WERI-Rb-1 (cell line): ENCODE data around the gene GLB1L.
A peak's percentile ranks its signal among the peaks of the same experiment; 100 is the strongest.

Experiments used
- DNase-seq: peaks from one replicate; pipeline ENCODE4 v3.0.0-alpha.2; 2020
- H3K27ac ChIP-seq: fragments of 250-450 bp; sonication (Bioruptor Pico); 2 replicates; pipeline ENCODE4 v1.5.1; 2020; ENCODE audit warnings: mild to moderate bottlenecking, moderate library complexity
- H3K27me3 ChIP-seq: fragments of 250-450 bp; sonication (Bioruptor Pico); 2 replicates; pipeline ENCODE4 v1.5.1; 2021; ENCODE audit warnings: mild to moderate bottlenecking, low read depth, moderate library complexity; ENCODE audit not compliant: insufficient read depth, severe bottlenecking
- H3K36me3 ChIP-seq: fragments of 250-450 bp; sonication (Bioruptor Pico); 2 replicates; pipeline ENCODE4 v1.5.1; 2020; ENCODE audit warnings: mild to moderate bottlenecking, moderate library complexity
- H3K4me3 ChIP-seq: 2 replicates; pipeline ENCODE4 v1.5.1; 2011; ENCODE audit warnings: low read depth, mild to moderate bottlenecking, control low read depth, low read length
- H3K9me3 ChIP-seq: fragments of 250-450 bp; sonication (Bioruptor Pico); 2 replicates; pipeline ENCODE4 v1.5.1; 2021; ENCODE audit warnings: mild to moderate bottlenecking, moderate library complexity; ENCODE audit not compliant: severe bottlenecking
- TF ChIP-seq, protein P1 (sequence below): IDR thresholded peaks from 2 replicates; pipeline ENCODE4 v1.5.1; 2011; ENCODE audit warnings: low read depth, mild to moderate bottlenecking, control low read depth, inconsistent platforms, low read length

GLB1L gene

DNA sequence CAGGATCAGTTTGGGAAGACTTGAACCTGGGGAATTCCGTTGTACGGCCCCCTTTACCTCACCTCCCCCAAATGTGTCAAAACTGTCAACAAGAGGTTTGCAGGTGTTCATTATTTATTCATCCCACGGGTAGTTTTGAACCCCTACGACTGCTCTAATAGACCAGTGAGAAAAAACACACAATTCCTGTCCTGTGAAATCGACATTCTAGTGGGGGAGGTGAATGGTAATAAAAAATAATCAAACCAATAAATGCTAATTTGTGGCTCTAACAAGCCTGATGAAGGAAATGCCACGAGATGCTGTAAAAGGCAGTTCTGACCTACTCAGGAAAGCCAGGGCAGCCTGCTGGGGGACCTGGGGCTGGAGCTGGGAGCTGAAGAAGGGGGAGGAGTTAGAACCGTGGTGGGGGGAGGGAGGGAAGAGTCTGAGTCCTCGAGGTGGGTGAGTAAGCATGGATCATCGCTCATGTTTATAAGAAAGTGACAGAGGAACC, 33.5 kb upstream of the GLB1L start:
- H3K36me3 ChIP-seq, result peaks cover 34% of the 10 kb centered on the region
- TF ChIP-seq, protein P1, sequence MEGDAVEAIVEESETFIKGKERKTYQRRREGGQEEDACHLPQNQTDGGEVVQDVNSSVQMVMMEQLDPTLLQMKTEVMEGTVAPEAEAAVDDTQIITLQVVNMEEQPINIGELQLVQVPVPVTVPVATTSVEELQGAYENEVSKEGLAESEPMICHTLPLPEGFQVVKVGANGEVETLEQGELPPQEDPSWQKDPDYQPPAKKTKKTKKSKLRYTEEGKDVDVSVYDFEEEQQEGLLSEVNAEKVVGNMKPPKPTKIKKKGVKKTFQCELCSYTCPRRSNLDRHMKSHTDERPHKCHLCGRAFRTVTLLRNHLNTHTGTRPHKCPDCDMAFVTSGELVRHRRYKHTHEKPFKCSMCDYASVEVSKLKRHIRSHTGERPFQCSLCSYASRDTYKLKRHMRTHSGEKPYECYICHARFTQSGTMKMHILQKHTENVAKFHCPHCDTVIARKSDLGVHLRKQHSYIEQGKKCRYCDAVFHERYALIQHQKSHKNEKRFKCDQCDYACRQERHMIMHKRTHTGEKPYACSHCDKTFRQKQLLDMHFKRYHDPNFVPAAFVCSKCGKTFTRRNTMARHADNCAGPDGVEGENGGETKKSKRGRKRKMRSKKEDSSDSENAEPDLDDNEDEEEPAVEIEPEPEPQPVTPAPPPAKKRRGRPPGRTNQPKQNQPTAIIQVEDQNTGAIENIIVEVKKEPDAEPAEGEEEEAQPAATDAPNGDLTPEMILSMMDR, result no peak
- DNase-seq, result no peak
- H3K27ac ChIP-seq, result peak overlapping the region; percentile 89
- H3K9me3 ChIP-seq, result no peaks in the 10 kb centered on the region
- H3K27me3 ChIP-seq, result no peaks in the 10 kb centered on the region
- H3K4me3 ChIP-seq, result peak overlapping the region; percentile 64

DNA sequence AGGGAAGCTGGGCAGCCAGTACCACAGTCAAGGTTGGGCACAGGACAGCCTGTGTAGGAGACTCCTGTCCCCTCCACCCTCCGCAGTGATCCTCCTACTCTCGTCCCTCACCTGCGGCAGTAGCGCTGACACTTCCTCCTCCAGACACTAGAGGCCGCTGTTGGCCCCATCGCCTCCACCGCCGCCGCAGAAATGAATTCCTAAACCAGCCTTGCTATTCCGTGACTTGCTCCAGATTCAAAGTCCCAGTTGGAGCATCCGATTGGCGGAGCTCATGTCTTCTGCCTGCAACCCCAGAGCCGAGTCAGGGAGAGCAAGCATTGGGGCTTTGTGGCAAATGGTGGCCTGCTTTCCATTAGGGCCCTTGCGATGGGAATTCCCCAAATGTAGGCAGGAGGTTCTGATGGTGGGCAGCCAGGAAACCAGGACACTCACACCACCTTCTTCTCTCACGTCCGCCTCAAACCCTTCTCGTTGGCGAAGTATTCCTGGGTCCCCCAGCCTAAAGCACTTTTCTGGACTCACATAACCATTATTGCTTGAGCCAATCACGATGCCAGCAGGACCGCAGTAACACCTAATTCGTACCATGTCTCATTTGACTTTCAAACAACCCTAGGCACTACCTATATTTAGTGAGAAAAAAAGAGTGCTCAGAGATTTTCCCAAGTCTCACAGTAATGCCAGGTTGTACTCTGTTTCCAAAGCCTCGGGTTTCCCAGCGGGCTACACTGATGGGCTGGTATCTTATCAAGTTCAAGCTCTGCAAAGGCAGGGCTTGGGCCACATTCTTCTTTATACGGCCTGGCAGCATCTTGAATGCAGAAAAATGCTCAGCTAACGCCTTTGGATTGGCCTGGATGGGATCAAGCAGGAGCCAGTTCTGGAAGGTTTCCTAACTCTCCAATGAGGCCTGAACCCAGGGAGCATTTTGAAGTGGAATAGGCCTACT, 32.7 kb upstream of the GLB1L start:
- peak overlapping the region; percentile 64 for H3K4me3 ChIP-seq
- H3K27me3 ChIP-seq, result no peaks in the 10 kb centered on the region
- peak overlapping the region; percentile 89 for H3K27ac ChIP-seq
- TF ChIP-seq, protein P1, result peak; percentile 92
- peak; percentile 87 for DNase-seq
- H3K9me3 ChIP-seq, result no peaks in the 10 kb centered on the region
- peaks cover 27% of the 10 kb centered on the region for H3K36me3 ChIP-seq

DNA sequence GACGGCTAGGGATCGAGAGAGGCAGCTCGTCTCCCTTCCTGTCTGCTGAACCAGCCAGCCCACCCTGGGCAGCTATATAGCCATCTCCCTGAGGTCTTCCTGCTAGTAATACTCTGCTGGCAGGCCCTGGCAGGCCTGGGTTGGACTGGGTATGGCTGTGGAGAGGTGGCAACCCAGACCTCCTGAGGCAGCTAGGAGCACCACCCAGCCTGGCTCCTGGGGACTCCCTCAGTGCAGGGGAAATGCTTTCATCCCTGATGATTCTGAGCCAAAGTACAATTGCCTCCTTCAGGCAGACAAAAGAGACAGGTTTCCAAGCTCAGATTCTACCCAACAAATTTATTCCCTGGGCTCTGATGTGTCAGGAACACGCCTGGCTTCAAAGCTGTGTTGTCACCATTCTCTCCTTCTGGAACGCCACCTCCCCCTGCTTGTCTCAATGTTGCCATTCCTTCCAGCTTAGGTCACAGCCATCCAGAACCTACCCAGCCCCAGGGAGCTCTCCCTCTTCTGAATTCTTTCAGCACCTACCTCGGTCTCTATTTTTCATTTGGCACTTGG, 29.2 kb upstream of the GLB1L start:
- Histone ChIP-seq H3K27me3 (no peaks in the 10 kb centered on the region), H3K36me3 (peaks cover 6% of the 10 kb centered on the region), H3K27ac (peak overlapping the region; percentile 63), H3K4me3 (no peak overlapping the region), H3K9me3 (no peaks in the 10 kb centered on the region)
- TF ChIP-seq, protein P1, result no peak
- no peak for DNase-seq

DNA sequence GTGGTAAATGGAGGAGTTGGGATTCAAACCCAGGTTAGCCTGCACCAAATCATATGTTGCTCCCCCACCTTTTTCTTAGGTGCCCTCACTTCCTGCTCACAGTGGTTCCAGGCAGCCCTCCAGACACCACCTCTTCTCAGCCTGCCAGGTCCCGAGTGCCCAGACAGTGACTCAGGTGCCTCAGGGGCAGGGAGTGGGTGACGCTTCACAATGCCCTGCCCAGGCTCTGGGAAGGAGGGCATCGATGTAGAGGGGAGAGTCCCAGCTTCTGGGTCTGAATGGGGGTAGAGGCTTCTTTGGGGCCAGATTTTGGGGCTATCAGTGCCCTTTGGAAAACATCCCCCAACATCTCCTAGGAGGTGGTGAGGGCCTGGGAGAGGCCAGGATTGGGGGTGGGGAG, 28.7 kb upstream of the GLB1L start:
- Histone ChIP-seq H3K27ac (peak overlapping the region; percentile 63), H3K4me3 (no peak overlapping the region), H3K27me3 (no peaks in the 10 kb centered on the region), H3K9me3 (no peaks in the 10 kb centered on the region), H3K36me3 (peaks cover 6% of the 10 kb centered on the region)
- TF ChIP-seq, protein P1, result no peak
- no peak for DNase-seq

DNA sequence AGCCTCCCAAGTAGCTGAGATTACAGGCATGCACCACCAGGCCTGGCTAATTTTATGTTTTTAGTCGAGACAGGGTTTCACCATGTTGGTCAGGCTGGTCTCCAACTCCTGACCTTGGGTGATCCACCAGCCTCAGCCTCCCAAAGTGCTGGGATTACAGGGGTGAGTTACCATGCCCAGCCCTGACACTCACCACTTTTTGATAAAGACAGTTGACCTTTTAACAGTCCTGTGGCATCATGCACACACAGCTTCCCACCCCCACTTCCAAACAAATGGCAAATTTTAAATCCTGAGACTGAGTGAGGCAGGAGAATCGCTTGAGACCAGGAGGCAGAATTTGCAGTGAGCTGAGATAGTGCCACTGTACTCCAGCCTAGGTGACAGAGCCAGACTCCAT, 27.8 kb upstream of the GLB1L start:
- peak; percentile 60 for DNase-seq
- TF ChIP-seq, protein P1, result no peak

More for the DNA sequence above, 27.8 kb upstream of the GLB1L start:
- Histone ChIP-seq H3K9me3 (no peaks in the 10 kb centered on the region), H3K27me3 (no peaks in the 10 kb centered on the region), H3K36me3 (peaks cover 6% of the 10 kb centered on the region), H3K27ac (peak overlapping the region; percentile 63), H3K4me3 (no peak overlapping the region)
